ENCODE measurements around the gene SPANXC. TPM values are rescaled to one million over a fixed set of nuclear protein-coding genes. Genes with fewer than 3 reads are reported as not detected.

Gene SPANXC
- total RNA-seq, 4 donors from 2014 or later = not detected

DNA sequence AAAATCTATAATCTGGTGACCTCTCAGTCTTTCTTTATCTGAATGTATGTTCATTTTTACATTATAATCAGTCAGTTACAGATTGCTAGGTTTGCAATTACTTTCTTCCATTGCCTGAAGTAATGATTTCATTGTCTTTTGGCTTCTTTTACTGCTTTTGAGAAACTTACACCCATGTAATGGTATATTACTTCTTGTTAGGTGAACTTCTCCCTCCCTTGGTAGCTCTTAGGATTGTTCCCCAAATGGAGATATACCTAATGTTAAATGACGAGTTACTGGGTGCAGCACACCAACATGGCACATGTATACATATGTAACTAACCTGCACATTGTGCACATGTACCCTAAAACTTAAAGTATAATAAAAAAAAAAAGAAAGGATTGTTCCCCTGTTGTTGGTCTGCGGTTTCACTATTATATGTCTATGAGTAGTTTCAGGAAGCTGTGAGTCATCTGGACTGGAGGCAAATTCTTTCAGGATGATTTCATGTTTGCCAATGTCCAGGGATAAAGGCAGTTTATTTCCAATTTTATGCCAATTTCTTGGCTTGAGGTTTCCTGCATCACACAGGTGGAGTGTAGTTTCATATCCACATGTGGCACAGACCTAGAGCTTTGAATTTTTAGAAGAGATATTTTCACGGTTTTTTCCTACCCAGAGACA lies 21.8 kb downstream of the SPANXC start:
- Histone ChIP-seq H3K4me1 (no peaks in the 10 kb centered on the region), H3K36me3 (no peaks in the 10 kb centered on the region), H3K9me3 (no peaks in the 10 kb centered on the region), H3K4me3 (no peak overlapping the region), H3K27ac (no peak overlapping the region), H3K27me3 (no peaks in the 10 kb centered on the region)
- 50 to 62% methylated on average over 3 of the region's 3 CpGs for WGBS, 2 donors
- DNase-seq (ENCODE audit: low spot score in 2 of 2) = no peak
- TF ChIP-seq, protein P1, sequence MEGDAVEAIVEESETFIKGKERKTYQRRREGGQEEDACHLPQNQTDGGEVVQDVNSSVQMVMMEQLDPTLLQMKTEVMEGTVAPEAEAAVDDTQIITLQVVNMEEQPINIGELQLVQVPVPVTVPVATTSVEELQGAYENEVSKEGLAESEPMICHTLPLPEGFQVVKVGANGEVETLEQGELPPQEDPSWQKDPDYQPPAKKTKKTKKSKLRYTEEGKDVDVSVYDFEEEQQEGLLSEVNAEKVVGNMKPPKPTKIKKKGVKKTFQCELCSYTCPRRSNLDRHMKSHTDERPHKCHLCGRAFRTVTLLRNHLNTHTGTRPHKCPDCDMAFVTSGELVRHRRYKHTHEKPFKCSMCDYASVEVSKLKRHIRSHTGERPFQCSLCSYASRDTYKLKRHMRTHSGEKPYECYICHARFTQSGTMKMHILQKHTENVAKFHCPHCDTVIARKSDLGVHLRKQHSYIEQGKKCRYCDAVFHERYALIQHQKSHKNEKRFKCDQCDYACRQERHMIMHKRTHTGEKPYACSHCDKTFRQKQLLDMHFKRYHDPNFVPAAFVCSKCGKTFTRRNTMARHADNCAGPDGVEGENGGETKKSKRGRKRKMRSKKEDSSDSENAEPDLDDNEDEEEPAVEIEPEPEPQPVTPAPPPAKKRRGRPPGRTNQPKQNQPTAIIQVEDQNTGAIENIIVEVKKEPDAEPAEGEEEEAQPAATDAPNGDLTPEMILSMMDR (IDR thresholded peaks at IDR 0.05) = no peak
- TF ChIP-seq POLR2A (IDR thresholded peaks at IDR 0.05) (no peak), EP300 (IDR thresholded peaks at IDR 0.05) (no peak)

DNA sequence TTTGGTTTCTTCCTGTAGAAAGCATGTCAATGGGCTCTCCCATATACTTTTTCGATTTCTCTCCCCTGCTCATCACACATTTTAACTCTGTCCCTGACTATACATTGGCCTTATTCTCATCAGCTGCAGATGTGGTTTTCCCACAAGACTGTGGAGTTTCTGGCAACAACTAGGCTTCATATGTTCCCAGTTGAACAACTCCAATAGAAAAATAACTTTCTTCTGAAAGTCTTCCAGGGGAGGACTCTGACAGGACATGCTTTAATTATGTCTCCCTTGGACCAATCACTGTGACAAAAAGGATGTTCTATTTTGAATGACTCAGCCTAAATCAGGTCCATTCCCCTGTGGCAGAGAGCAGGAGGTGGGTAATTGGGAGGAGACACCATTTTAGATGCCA lies 28.1 kb downstream of the SPANXC start:
- Histone ChIP-seq H3K4me1 (no peaks in the 10 kb centered on the region), H3K36me3 (no peaks in the 10 kb centered on the region), H3K27ac (no peak overlapping the region), H3K9me3 (no peaks in the 10 kb centered on the region), H3K4me3 (no peak overlapping the region), H3K27me3 (no peaks in the 10 kb centered on the region)
- no peak for TF ChIP-seq POLR2A (IDR thresholded peaks at IDR 0.05)
- WGBS, 2 donors = 71 to 96% methylated on average over 1 of the region's 1 CpG
- no peak for DNase-seq (ENCODE audit: low spot score in 2 of 2)

DNA sequence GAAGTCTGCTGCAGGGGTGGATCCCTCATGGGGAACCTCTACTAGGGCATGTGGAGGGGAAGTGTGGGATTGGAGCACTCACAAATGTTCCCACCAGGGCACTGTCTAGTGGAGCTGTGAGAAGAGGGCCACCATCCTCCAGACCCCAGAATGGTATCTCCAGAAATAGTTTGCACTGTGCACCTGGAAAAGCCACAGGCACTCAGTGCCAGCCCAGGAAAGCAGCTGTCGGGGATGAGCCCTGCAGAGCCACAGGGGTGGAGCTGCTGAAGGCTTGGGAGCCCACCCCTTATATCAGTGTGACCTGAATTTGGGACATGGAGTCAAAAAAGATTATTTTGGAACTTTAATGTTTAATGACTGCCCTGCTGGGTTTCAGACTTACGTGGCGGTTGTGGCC lies 40.4 kb downstream of the SPANXC start:
- Histone ChIP-seq H3K9me3 (no peaks in the 10 kb centered on the region), H3K4me1 (no peaks in the 10 kb centered on the region), H3K27me3 (no peaks in the 10 kb centered on the region), H3K4me3 (no peak overlapping the region), H3K27ac (no peak overlapping the region), H3K36me3 (no peaks in the 10 kb centered on the region)
- DNase-seq (ENCODE audit: low spot score in 2 of 2) = no peak
- no peak for TF ChIP-seq EP300 (IDR thresholded peaks at IDR 0.05)
- TF ChIP-seq, protein P1 (IDR thresholded peaks at IDR 0.05) = no peak
- no peak for TF ChIP-seq POLR2A (IDR thresholded peaks at IDR 0.05)
- 88 to 94% methylated on average over 3 of the region's 3 CpGs for WGBS, 2 donors

Other genes starting within 250 kb of the SPANXC start
- gene SPANXB1, start 239.9 kb downstream of the SPANXC start, total RNA-seq = not detected
- 10 to 100 TPM in 1 of 4 donors, 1 to 10 TPM in 3; 3.3 to 10.6 (median 7.0) TPM for gene LDOC1, start 65.4 kb downstream of the SPANXC start, total RNA-seq

All from tibial nerve (tissue), 4 donors.